ENCODE results near the gene MOB3B. TPM values are rescaled to one million over a fixed set of nuclear protein-coding genes. Genes with fewer than 3 reads are reported as not detected.

Gene MOB3B
- total RNA-seq, 1 donor from 2014 or later: 0.94 TPM

DNA sequence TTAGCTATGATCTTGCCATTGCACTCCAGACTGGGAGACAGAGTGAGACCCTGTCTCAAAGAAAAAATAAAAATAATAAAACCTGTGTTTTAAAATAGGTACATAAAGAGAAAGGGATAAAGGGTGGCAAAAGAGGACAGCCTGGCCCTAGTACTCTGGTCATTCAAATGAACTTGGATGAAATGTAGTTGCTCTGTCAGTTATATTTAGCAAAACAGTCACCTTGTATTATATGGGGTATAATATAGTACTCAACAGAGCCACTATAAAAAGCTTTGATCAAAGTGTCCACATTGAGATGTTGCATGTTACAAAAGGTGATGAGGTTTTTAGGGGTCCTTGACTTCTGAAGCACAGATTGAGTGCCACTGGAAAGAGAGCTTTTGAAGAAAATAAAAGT is 171.6 kb downstream of the MOB3B start:
- no peaks in the 10 kb centered on the region for H3K36me3 Mint-ChIP-seq (ENCODE audit: low read depth)
- H3K27ac Mint-ChIP-seq: no peak overlapping the region
- no peak overlapping the region for H3K4me3 Mint-ChIP-seq (ENCODE audit: low read depth)
- H3K9me3 Mint-ChIP-seq: no peaks in the 10 kb centered on the region
- peaks cover 6% of the 10 kb centered on the region for H3K27me3 Mint-ChIP-seq (ENCODE audit: low read depth)
- intact Hi-C loops (cut with micrococcal nuclease): no loop called here
- no peak for DNase-seq (ENCODE audit: low spot score)
- peaks cover 13% of the 10 kb centered on the region for H3K4me1 Mint-ChIP-seq (ENCODE audit: low read depth)

DNA sequence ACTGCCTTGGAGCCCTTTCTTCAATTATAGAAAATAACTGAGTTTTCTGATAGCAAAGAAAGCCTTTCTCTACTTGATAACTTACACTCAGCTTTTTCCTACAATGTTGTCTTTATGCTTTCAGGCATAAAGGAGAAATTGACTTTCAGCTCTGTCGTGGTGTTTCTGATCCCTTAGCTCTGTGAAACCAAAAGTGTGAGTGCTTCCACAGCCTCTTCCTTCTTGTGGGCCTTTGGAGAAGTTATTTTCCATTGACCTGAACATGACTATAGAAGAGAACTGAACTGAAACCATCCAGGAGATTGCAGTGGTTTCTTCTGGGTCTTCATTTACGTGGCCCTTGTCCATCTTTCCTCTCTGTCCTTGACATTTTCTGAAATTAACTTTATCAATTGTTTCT is 173.2 kb downstream of the MOB3B start:
- intact Hi-C loops (cut with micrococcal nuclease): no loop called here
- Mint-ChIP-seq H3K9me3 (no peaks in the 10 kb centered on the region), H3K27me3 (ENCODE audit: low read depth) (peaks cover 5% of the 10 kb centered on the region), H3K36me3 (ENCODE audit: low read depth) (no peaks in the 10 kb centered on the region), H3K4me1 (ENCODE audit: low read depth) (peaks cover 28% of the 10 kb centered on the region), H3K4me3 (ENCODE audit: low read depth) (no peak overlapping the region), H3K27ac (no peak overlapping the region)
- DNase-seq (ENCODE audit: low spot score): no peak

DNA sequence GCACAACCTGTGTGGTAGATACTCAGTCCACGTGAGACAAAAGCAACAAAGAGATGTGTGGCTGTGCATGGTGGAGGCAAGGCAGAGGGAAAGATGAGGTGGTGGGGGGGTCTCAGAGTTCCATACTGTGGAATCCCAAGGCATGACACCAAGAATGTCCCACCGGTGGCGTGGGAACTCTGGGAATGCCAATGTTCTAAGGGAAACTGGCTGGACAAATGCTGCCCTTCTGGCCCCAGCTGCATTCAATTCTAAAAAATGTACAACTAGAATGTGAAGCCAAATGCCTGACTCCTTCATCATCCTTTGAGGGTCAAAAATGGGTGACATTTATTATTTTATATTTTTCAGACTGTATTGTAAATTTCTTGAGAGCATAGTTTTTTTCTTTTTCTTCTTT is 174.4 kb downstream of the MOB3B start:
- Mint-ChIP-seq H3K27ac (no peak overlapping the region), H3K9me3 (no peaks in the 10 kb centered on the region), H3K4me1 (ENCODE audit: low read depth) (peaks cover 32% of the 10 kb centered on the region), H3K27me3 (ENCODE audit: low read depth) (peaks cover 3% of the 10 kb centered on the region), H3K36me3 (ENCODE audit: low read depth) (no peaks in the 10 kb centered on the region), H3K4me3 (ENCODE audit: low read depth) (no peak overlapping the region)
- intact Hi-C loops (cut with micrococcal nuclease): no loop called here
- DNase-seq (ENCODE audit: low spot score): no peak

DNA sequence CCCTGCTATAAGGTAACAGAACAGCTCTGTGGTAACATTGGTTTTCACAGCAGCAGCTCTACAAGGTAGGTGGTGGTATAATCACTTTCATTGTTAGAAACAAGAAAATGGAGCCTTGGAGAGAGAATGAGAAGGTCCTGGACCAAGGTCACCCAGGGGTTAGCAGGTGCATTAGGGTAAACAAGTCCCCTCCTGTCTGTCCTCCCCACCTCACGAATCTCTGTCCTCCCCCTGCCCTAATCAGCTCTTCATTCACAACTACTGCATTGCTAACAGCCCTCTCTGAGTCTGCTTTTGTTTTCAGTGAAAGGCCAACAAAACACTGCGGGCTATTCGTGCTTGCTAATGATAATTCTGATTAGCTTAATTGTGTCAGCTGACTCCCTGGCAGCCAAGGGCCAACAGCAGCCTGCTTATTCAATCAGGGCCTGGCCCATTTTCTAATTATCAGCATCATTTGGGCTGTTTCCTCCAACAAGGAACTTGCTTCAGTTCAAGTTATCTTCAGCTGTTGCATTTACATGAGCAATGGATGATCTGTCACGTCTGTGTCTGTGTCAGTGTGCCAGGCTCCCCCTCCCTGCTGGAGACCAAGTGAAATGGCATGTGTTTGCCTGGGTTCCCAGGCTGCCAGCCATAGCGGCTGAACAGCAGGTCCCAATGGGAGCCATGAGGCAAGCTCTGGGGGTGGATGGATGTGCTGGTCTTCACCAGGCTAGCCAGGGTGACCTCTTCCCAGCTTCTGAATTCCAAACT is 176.0 kb downstream of the MOB3B start:
- Mint-ChIP-seq H3K4me3 (ENCODE audit: low read depth) (no peak overlapping the region), H3K4me1 (ENCODE audit: low read depth) (peaks cover 41% of the 10 kb centered on the region), H3K27ac (no peak overlapping the region), H3K36me3 (ENCODE audit: low read depth) (no peaks in the 10 kb centered on the region), H3K27me3 (ENCODE audit: low read depth) (no peaks in the 10 kb centered on the region), H3K9me3 (no peaks in the 10 kb centered on the region)
- intact Hi-C loops (cut with micrococcal nuclease): loop anchor here (5.0 kb wide), 1 partner anchor 174 kb away; the partner anchor contains the start of gene MOB3B
- DNase-seq (ENCODE audit: low spot score): no peak

DNA sequence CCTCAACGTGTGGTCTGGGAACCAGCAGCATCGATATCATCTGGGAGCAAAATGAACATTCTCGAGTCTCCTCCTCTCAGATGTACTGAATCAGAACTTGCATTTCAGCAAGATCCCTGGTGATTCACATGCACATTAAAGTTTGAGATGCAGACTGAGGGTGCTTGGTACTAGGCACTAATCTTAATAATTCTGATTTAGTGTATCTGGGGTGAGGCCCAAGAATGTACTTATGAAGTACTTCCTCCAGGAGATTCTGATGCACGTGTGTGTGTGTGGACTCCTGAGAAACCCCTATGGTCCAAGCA is 176.5 kb downstream of the MOB3B start:
- peaks cover 41% of the 10 kb centered on the region for H3K4me1 Mint-ChIP-seq (ENCODE audit: low read depth)
- DNase-seq (ENCODE audit: low spot score): no peak
- no peak overlapping the region for H3K27ac Mint-ChIP-seq
- H3K36me3 Mint-ChIP-seq (ENCODE audit: low read depth): no peaks in the 10 kb centered on the region
- no peaks in the 10 kb centered on the region for H3K9me3 Mint-ChIP-seq
- no peak overlapping the region for H3K4me3 Mint-ChIP-seq (ENCODE audit: low read depth)
- intact Hi-C loops (cut with micrococcal nuclease): loop anchor here (5.0 kb wide), 1 partner anchor 174 kb away; the partner anchor contains the start of gene MOB3B
- no peaks in the 10 kb centered on the region for H3K27me3 Mint-ChIP-seq (ENCODE audit: low read depth)

DNA sequence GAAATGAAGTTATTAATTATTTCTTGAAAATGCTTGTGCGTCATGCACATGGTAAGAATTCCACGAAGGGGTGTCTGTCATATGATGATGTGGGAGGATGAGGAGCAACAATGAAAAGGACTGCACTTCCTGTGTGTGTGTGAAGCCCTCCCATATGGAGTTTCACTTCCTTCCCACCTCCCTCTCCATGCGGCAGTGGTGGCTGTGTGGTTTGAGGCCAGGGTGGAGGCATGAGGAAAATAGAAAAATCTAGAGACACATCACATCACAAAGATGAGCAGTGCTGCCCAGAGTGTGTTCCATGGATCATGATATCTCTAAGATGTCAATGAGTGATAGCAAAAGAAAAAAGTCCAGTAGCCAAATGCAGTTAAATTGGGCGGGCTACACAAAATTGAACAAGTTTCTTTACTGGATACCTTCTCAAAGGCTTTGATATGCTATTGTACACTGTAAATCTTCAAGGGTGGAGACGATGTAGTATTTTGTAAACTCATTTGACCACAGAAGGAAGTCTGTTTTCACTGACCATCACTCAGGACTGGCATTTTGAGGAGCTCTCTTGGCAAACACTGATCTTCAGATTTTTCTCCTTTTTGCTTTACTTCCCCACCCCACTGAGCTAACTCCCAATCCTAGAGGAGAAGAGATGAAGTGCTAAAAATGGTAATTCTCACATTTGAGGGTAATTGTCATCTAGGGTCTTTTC is 177.0 kb downstream of the MOB3B start:
- H3K27ac Mint-ChIP-seq: no peak overlapping the region
- no peaks in the 10 kb centered on the region for H3K9me3 Mint-ChIP-seq
- intact Hi-C loops (cut with micrococcal nuclease): loop anchor here (1.0 to 5.0 kb wide), 3 partner anchors 8 to 175 kb away; partner anchors contain the start of gene MOB3B

DNA sequence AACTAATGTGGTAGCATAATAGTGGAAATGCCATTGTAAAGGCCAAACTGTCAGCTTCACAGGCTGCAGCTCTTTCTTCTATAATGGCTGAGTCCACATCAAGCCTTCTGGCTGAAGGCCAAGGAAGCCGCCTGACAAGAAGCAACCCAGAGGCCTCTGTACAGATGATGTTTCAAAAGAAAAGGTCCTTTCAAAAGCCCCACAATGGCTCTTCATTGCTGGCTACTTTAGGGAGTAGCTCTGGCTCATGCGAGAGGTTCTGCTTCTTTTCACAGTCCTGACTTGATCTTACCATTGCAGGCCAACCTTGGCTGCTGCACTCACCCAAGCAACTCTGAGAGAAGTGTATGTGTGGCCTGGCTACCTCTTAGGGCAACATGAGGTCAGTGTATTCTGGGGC is 178.2 kb downstream of the MOB3B start:
- intact Hi-C loops (cut with micrococcal nuclease): loop anchor here (5.0 kb wide), 1 partner anchor 176 kb away; the partner anchor contains the start of gene MOB3B
- Mint-ChIP-seq H3K27ac (no peak overlapping the region), H3K4me1 (ENCODE audit: low read depth) (peaks cover 41% of the 10 kb centered on the region), H3K36me3 (ENCODE audit: low read depth) (no peaks in the 10 kb centered on the region), H3K9me3 (no peaks in the 10 kb centered on the region), H3K4me3 (ENCODE audit: low read depth) (no peak overlapping the region), H3K27me3 (ENCODE audit: low read depth) (no peaks in the 10 kb centered on the region)
- no peak for DNase-seq (ENCODE audit: low spot score)

More for the DNA sequence above, 177.0 kb downstream of the MOB3B start:
- H3K4me1 Mint-ChIP-seq (ENCODE audit: low read depth): peaks cover 45% of the 10 kb centered on the region
- no peak for DNase-seq (ENCODE audit: low spot score)
- no peaks in the 10 kb centered on the region for H3K36me3 Mint-ChIP-seq (ENCODE audit: low read depth)
- H3K4me3 Mint-ChIP-seq (ENCODE audit: low read depth): no peak overlapping the region
- H3K27me3 Mint-ChIP-seq (ENCODE audit: low read depth): no peaks in the 10 kb centered on the region

DNA sequence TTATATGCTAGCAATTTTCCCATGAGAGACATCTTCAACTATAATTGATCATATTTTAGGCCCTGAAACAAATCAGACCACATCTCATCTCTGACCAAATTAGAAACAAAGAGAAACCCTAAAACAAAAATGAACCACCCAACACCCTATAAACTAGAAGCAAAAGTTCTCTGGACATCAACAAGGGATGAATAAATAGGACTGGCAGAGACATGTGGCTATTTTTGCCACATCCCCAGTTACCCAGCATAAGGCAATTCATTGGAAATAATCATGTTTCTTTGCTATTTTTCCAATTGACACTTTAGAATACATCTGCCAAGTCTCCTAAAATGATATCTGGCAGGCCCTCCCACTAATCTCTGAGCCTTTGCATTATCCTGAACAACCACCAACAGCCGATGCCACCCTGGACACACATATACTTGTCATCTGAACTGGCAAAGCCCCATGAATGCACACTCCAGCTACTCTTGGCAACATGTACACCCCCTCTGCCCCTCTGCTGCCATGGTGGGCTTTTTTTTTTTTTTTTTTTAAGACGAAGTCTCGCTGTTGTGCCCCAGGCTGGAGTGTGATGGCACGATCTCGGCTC is 179.1 kb downstream of the MOB3B start:
- H3K27ac Mint-ChIP-seq: peak overlapping the region; percentile 15
- intact Hi-C loops (cut with micrococcal nuclease): loop anchor here (5.0 kb wide), 1 partner anchor 177 kb away; the partner anchor contains the start of gene MOB3B
- H3K36me3 Mint-ChIP-seq (ENCODE audit: low read depth): no peaks in the 10 kb centered on the region
- no peak for DNase-seq (ENCODE audit: low spot score)
- no peaks in the 10 kb centered on the region for H3K9me3 Mint-ChIP-seq
- no peak overlapping the region for H3K4me3 Mint-ChIP-seq (ENCODE audit: low read depth)
- peaks cover 40% of the 10 kb centered on the region for H3K4me1 Mint-ChIP-seq (ENCODE audit: low read depth)
- no peaks in the 10 kb centered on the region for H3K27me3 Mint-ChIP-seq (ENCODE audit: low read depth)

DNA sequence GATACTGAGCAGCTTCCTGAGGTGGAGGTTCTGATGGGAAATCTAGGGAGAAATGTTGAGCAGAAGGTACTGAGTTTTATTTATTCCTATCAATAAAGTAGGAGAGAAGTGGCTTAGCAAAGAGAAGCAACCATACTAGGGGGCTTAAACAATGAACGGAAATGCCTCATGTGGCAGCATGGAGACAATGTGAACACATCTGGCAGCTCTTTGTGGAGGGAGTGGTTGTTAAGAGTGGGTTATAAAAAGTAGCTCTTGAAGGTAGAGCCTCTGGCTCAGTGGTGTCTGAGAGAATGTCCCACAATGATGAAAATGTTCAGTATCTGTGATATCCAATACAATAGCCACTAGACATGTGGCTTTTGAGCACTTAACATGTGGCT is 179.9 kb downstream of the MOB3B start:
- H3K27me3 Mint-ChIP-seq (ENCODE audit: low read depth): no peaks in the 10 kb centered on the region
- H3K9me3 Mint-ChIP-seq: no peaks in the 10 kb centered on the region
- no peaks in the 10 kb centered on the region for H3K36me3 Mint-ChIP-seq (ENCODE audit: low read depth)
- H3K4me3 Mint-ChIP-seq (ENCODE audit: low read depth): no peak overlapping the region
- intact Hi-C loops (cut with micrococcal nuclease): loop anchor here (5.0 kb wide), 1 partner anchor 178 kb away; the partner anchor contains the start of gene MOB3B
- DNase-seq (ENCODE audit: low spot score): no peak
- no peak overlapping the region for H3K27ac Mint-ChIP-seq
- peaks cover 40% of the 10 kb centered on the region for H3K4me1 Mint-ChIP-seq (ENCODE audit: low read depth)

DNA sequence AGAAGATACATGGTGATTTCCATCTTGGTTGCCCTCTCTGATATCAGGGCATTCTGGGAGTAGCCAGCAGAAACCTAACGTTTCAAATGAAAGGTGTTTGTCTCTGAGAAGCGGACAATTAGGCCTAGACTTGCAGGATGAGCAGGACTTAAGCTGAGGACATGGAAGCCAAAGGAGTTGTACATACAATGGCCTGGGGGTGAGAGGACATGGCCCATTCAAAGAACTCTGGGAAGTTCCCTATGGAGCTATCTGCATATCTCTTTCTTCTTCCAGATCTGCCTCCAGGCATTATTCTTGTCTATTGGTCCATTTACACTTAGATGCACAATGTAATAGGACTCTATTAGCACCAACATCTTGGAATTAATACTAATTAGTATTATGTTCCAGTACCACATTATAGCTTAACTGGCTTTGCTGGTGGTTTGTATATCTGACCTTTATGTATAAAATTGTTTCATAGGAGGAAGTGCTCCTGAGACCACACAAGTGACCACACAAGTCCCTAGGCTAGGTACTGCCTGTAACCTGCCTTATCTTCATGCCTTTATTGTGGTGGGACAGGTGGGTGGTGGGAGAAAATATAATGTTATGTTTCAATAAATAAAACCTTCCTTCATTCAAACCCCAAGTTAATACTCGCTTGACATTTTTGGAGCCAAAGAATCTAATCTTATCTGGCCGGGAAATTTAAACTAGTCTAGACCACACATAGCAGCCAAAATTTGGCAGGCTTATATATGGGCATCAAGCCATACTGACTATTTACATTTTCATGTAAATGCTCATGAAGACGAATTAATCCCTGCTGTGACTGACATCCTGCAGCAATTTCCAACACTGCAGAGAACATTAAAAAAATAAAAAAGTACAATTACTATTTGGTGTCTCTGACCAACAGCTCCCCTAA is 180.6 kb downstream of the MOB3B start:
- DNase-seq (ENCODE audit: low spot score): no peak
- Mint-ChIP-seq H3K27me3 (ENCODE audit: low read depth) (no peaks in the 10 kb centered on the region), H3K4me3 (ENCODE audit: low read depth) (no peak overlapping the region), H3K27ac (no peak overlapping the region), H3K36me3 (ENCODE audit: low read depth) (no peaks in the 10 kb centered on the region), H3K9me3 (no peaks in the 10 kb centered on the region), H3K4me1 (ENCODE audit: low read depth) (peaks cover 40% of the 10 kb centered on the region)
- intact Hi-C loops (cut with micrococcal nuclease): no loop called here

DNA sequence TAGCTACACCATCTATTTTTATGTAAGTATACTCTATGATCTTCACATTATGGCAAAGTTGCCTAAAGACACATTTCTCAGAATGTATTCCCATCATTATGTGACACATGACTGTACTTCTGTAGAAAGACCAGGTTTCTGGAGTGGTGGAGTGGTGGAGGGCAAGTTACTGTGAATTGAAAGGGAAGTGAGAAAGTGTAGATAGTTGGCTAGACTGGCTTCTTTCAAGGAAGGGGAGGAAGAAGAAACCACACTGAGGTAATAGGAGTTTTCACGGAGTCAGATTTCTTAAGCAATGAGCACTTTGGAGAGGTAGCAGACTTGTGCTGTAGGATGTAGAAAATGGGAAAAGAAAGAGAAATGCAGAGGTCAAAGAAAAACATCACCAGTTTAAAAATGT is 181.7 kb downstream of the MOB3B start:
- no peak for DNase-seq (ENCODE audit: low spot score)
- no peaks in the 10 kb centered on the region for H3K9me3 Mint-ChIP-seq
- H3K36me3 Mint-ChIP-seq (ENCODE audit: low read depth): no peaks in the 10 kb centered on the region
- H3K27me3 Mint-ChIP-seq (ENCODE audit: low read depth): no peaks in the 10 kb centered on the region
- no peak overlapping the region for H3K27ac Mint-ChIP-seq
- peaks cover 31% of the 10 kb centered on the region for H3K4me1 Mint-ChIP-seq (ENCODE audit: low read depth)
- H3K4me3 Mint-ChIP-seq (ENCODE audit: low read depth): no peak overlapping the region
- intact Hi-C loops (cut with micrococcal nuclease): no loop called here

DNA sequence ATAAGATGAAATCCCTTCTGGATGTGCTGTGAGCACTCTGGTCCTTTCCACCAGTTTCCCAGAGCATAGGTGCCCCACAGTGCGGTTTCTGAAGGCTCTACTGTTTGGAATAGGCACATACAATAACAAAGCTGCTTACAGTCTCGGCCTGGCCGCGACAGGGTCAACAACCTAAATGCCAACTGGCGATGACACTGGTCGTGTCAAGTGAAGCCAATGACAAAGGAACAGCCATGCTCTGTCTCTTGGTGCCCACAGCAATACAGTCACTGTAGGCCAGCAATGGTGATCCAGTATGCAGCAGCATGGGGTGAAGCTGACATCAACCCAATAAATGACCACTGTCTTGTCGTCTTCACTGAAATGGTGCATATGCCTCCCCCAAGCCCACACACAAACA is 184.8 kb downstream of the MOB3B start:
- Mint-ChIP-seq H3K27ac (no peak overlapping the region), H3K36me3 (ENCODE audit: low read depth) (no peaks in the 10 kb centered on the region), H3K4me3 (ENCODE audit: low read depth) (no peak overlapping the region), H3K4me1 (ENCODE audit: low read depth) (peaks cover 11% of the 10 kb centered on the region), H3K9me3 (no peaks in the 10 kb centered on the region), H3K27me3 (ENCODE audit: low read depth) (no peaks in the 10 kb centered on the region)
- intact Hi-C loops (cut with micrococcal nuclease): no loop called here
- DNase-seq (ENCODE audit: low spot score): no peak

Data from activated T-helper 2 cell treated with anti-CD3 and anti-CD28 coated beads, Interferon-gamma antibody, Interleukin-2, Interleukin-4, amounts not matched to agents 10 μg/mL and 5 μg/mL and 100 μg/mL, durations not matched to agents 14 hours and 24 hours and 36 hours (primary cell).